ENCODE data around the gene PRRX2.

DNA sequence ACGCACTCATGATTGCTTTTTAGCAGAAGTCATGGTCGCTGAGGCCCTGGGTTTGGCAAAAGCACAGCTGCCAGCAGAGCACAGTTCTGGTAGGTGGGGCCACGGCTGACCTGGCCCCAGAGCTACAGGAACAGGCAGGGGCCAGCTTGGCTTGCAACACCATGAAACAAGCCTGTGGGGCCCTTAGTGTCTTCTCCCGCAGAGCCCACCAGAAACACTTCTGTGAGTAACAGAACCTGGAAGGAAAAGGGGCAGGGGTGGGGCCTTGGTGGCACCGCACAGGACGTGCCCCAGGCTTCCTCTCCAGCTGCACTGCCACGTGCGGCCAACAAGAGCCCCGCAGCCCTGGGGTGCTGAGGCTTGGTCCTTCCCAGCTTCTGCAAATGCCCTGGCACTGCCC, 28.3 kb upstream of the PRRX2 start:
- TF ChIP-seq EZH2 (IDR thresholded peaks at IDR 0.05; ENCODE audit: low read length): no peak
- TF ChIP-seq, protein P1, sequence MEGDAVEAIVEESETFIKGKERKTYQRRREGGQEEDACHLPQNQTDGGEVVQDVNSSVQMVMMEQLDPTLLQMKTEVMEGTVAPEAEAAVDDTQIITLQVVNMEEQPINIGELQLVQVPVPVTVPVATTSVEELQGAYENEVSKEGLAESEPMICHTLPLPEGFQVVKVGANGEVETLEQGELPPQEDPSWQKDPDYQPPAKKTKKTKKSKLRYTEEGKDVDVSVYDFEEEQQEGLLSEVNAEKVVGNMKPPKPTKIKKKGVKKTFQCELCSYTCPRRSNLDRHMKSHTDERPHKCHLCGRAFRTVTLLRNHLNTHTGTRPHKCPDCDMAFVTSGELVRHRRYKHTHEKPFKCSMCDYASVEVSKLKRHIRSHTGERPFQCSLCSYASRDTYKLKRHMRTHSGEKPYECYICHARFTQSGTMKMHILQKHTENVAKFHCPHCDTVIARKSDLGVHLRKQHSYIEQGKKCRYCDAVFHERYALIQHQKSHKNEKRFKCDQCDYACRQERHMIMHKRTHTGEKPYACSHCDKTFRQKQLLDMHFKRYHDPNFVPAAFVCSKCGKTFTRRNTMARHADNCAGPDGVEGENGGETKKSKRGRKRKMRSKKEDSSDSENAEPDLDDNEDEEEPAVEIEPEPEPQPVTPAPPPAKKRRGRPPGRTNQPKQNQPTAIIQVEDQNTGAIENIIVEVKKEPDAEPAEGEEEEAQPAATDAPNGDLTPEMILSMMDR (optimal IDR thresholded peaks at IDR 0.05 in 1 of 3, IDR thresholded peaks at IDR 0.05 in 1 of 3, conservative IDR thresholded peaks at IDR 0.05 in 1 of 3; ENCODE audit: extremely low read depth in 1 of 3, insufficient read depth in 2 of 3, low read length in 3 of 3): no peak
